Activated CD4-positive, CD25-positive, alpha-beta regulatory T cell treated with anti-CD3 and anti-CD28 coated beads, Interleukin-2, amount 50 U/mL, for 16 hours (primary cell): ENCODE results near the gene APOE.
"Not testable (repeated sequence)": the region's sequence is repeated elsewhere in the genome, so short reads cannot be mapped to it uniquely, and the experiment has no call there.

Source experiments
- DNase-seq: peaks from one replicate; pipeline ENCODE4 v3.0.0-alpha.2; 2020; ENCODE audit warnings: low read depth, low spot score

APOE gene

GRCh38 chr19:44909775-44910174 is 4.2 kb downstream of the APOE start:
- no peak for DNase-seq

- not testable (repeated sequence) for DNase-seq
These were observed 6.3 kb downstream of the APOE start for GRCh38 chr19:44911896-44912295.

- DNase-seq: no peak
These were observed 7.3 kb downstream of the APOE start for GRCh38 chr19:44912854-44913253.

GRCh38 chr19:44913512-44914432 is 8.2 kb downstream of the APOE start:
- DNase-seq: not testable (repeated sequence)

- peak; percentile 56 for DNase-seq
These were observed 9.0 kb downstream of the APOE start, which contains the start of gene APOC1 for GRCh38 chr19:44914433-44915206. Gene APOC1, plus strand, starts transcription at chr19:44914608. Its CDS starts 284 bp downstream, at chr19:44914892.

- DNase-seq: no peak
These were observed 18.7 kb downstream of the APOE start for GRCh38 chr19:44924243-44924725.

GRCh38 chr19:44925114-44925891 is 19.7 kb downstream of the APOE start:
- no peak for DNase-seq

- DNase-seq: not testable (repeated sequence)
These were observed 20.9 kb downstream of the APOE start for GRCh38 chr19:44926245-44927077.

GRCh38 chr19:44927746-44928145 is 22.1 kb downstream of the APOE start:
- no peak for DNase-seq

GRCh38 chr19:44930088-44930487 is 24.5 kb downstream of the APOE start:
- DNase-seq: no peak

GRCh38 chr19:44931541-44931940 is 25.9 kb downstream of the APOE start:
- DNase-seq: no peak

- no peak for DNase-seq
These were observed 34.1 kb downstream of the APOE start for GRCh38 chr19:44939668-44940067.

GRCh38 chr19:44942067-44942571 is 36.5 kb downstream of the APOE start, which contains the start of gene APOC4:
Gene APOC4, plus strand, starts transcription at chr19:44942237. Its CDS starts 41 bp downstream, at chr19:44942278.
- DNase-seq: no peak

- DNase-seq: no peak
These were observed 38.2 kb downstream of the APOE start for GRCh38 chr19:44943801-44944249.

GRCh38 chr19:44947041-44947581 is 41.5 kb downstream of the APOE start:
- no peak for DNase-seq

GRCh38 chr19:44948237-44948636 is 42.6 kb downstream of the APOE start:
- DNase-seq: no peak

GRCh38 chr19:44948763-44949374 is 43.3 kb downstream of the APOE start:
- DNase-seq: no peak

GRCh38 chr19:44949550-44949949 is 44.0 kb downstream of the APOE start:
- DNase-seq: no peak
